Aorta (tissue), 5 donors: Measurements from ENCODE around the gene ERBB2. TPM values are rescaled to one million over a fixed set of nuclear protein-coding genes. Genes with fewer than 3 reads are reported as not detected.

Experiments
- ATAC-seq: fragments of 200-7000 bp; cut with Tn5 transposase; one replicate; pipeline ENCODE4 v1.9.1; 2022; ENCODE audit warnings: moderate library complexity; ENCODE audit not compliant: low FRiP score
- DNase-seq, 2 donors: peaks; one replicate each; pipeline ENCODE4 v3.0.0-alpha.2; 2020
- H3K27ac ChIP-seq, 2 donors: one replicate each; pipeline ENCODE4 v1.5.1; 2013; ENCODE audit warnings: low read length in 2 of 2, mild to moderate bottlenecking in 2 of 2, moderate library complexity in 2 of 2, control low read depth in 1 of 2, inconsistent platforms in 1 of 2, low read depth in 1 of 2
- H3K27me3 ChIP-seq, 2 donors: one replicate each; pipeline ENCODE4 v1.6.1; 2013; ENCODE audit warnings: control low read depth in 1 of 2, low read length in 1 of 2, mild to moderate bottlenecking in 1 of 2, moderate library complexity in 1 of 2; ENCODE audit not compliant: insufficient read depth in 2 of 2, control insufficient read depth in 1 of 2
- H3K36me3 ChIP-seq, 2 donors: one replicate each; pipeline ENCODE4 v1.6.1; 2013; ENCODE audit warnings: control low read depth in 1 of 2, low read length in 1 of 2, mild to moderate bottlenecking in 1 of 2; ENCODE audit not compliant: insufficient read depth in 2 of 2, control insufficient read depth in 1 of 2
- H3K4me1 ChIP-seq, 2 donors: one replicate each; pipeline ENCODE4 v1.6.1; 2013; ENCODE audit warnings: low read length in 2 of 2, control low read depth in 1 of 2, mild to moderate bottlenecking in 1 of 2, moderate library complexity in 1 of 2; ENCODE audit not compliant: insufficient read depth in 2 of 2, control insufficient read depth in 1 of 2
- H3K4me3 ChIP-seq, 2 donors: one replicate each; pipeline ENCODE4 v1.5.1; 2013; ENCODE audit warnings: low read length in 2 of 2, control low read depth in 1 of 2, mild to moderate bottlenecking in 1 of 2
- H3K9me3 ChIP-seq: one replicate; pipeline ENCODE4 v1.6.1; 2013; ENCODE audit warnings: mild to moderate bottlenecking, low read length; ENCODE audit not compliant: control insufficient read depth
- WGBS, 2 donors: extraction: QIAGEN DNeasy Blood & Tissue Kit; methylation state at CpG; one replicate each; pipeline ENCODE4 v1.1.7; 2013; 5-methylcytosine and 5-hydroxymethylcytosine counted together
- intact Hi-C, 2 donors: fragments of 100-400 bp; cut with DNase I; formaldehyde crosslinking; loops; one replicate each; pipeline versions ENCODE4 v1.14.2 to v1.15.0; 2022
- polyA plus RNA-seq, 2 donors: library from polyadenylated mRNA; stranded (reverse); fragments of 200-250 nt; gene quantifications; one replicate each; pipeline ENCODE4 v1.2.3, GENCODE V29; 2013
- total RNA-seq, 2 donors: library from RNA; stranded (reverse); fragmentation: NEBNext Ultra II Directional; extraction: Animal tissue kit (Norgen Biotek cat#: 25700); gene quantifications; one replicate each; pipeline ENCODE4 v1.2.1, GENCODE V29; 2021
- donor health status: healthy with polysubstance abuse.
- donor health status: Bipolar disorder and iron deficiency.
- donor health status: DM: no; HTN: no; CAD: no.
- donor health status: DM: no; HTN: no; CAD: no.
- donor health status: DM: yes; HTN: yes; CAD: no.

Gene ERBB2
- total and polyA plus RNA-seq, 4 donors = 22.7 to 74.0 (median 59.1) TPM

DNA sequence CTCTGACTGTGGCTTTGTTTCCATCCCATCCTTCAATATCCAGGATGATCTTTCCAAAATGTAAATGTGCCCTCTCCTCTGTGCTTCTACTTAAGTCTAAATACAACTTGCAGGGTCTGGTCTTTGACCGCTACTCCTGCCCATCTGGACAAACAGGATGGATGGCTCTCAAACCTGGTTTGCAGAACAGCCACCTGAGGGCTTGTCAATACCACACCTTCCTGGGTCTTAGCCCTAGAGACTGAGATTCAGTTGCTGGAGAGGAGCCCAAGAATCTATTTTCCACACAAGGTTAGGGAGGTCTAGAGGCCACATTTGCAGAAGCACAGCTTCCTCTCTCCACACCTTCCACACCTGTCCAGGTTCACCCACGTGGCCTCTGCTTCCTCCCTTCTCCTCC is 36.0 kb downstream of the ERBB2 start:
- ATAC-seq (no peak), DNase-seq (no peak)
- Histone ChIP-seq H3K27me3 (no peaks in the 10 kb centered on the region), H3K4me3 (no peak overlapping the region), H3K4me1 (no peaks in the 10 kb centered on the region), H3K27ac (no peak overlapping the region), H3K36me3 (no peaks in the 10 kb centered on the region), H3K9me3 (no peaks in the 10 kb centered on the region)
- intact Hi-C loops = no loop called here
- WGBS, 2 donors = 82 to 84% methylated on average over 2 of the region's 2 CpGs

DNA sequence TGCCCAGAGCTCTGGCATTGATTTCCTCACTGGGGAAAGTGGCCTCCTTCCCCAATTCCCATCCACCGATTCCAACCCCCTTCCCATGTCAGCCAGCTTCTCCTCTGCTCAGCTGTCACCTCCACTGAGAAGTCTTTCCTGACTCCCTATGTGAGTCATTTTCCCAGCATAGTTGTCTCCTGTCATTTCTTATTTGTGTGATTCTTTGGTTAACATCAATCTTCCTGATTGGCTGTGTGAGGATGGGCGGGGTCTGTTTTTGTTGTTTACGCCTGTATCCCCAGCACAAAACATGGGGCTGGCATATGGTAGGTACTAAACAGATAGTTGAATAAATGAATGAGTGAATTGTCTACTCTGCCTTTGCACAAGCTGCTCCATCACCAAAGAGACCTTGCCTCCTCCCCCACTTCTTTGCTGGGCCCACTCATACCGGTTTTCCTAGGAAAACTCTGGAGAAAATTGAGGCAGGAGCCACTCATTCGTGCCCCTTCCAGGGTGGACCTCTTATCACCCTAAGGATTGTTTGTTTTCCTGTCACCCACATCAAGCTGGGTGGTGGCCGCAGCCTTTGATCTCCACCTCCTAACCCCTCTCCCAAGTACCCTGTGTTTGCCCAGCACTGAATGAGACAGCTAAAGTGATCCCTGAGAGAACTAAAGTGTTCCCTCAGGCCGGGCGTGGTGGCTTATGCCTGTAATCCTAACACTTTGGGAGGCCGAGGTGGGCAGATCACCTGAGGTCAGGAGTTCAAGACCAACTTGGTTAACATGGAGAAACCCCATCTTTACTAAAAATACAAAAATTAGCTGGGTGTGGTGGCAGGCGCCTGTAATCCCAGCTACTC is 36.7 kb downstream of the ERBB2 start:
- intact Hi-C loops = no loop called here
- ATAC-seq (no peak), DNase-seq (no peak)
- H3K27ac ChIP-seq = no peak overlapping the region
- WGBS, 2 donors = 85 to 89% methylated on average over 10 of the region's 10 CpGs
- no peaks in the 10 kb centered on the region for H3K9me3 ChIP-seq
- no peak overlapping the region for H3K4me3 ChIP-seq
- H3K4me1 ChIP-seq = no peaks in the 10 kb centered on the region
- H3K27me3 ChIP-seq = no peaks in the 10 kb centered on the region
- H3K36me3 ChIP-seq = no peaks in the 10 kb centered on the region

DNA sequence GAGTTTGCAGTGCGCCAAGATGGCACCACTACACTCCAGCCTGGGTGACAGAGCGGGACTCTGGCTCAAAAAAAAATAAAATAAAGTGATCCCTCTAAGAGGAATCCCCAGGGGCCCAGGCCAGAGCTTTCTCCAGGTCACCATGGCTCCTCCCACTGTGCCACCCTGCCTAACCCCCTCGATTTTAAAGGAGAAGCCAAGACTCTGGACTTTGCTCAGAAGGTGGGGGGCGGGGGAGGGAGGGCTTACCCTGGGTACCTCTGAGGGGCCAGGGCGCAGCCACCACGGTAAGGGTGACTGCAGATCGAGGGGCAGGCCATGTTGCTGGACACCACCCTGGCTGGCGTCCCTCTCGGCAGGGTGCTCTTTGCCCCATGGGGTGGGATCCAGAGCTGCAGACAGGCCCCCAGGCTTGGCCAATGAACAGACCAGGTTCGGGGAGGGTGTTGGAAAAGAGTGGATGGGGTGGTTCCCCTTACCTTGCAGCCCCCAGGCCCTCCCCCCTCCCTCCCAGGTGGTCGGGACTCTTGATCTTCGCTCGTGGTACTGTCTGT is 37.4 kb downstream of the ERBB2 start:
- ATAC-seq (no peak), DNase-seq (no peak)
- 63 to 65% methylated on average over 13 of the region's 13 CpGs for WGBS, 2 donors
- Histone ChIP-seq H3K4me3 (no peak overlapping the region), H3K4me1 (no peaks in the 10 kb centered on the region), H3K27ac (no peak overlapping the region), H3K36me3 (no peaks in the 10 kb centered on the region), H3K27me3 (no peaks in the 10 kb centered on the region), H3K9me3 (no peaks in the 10 kb centered on the region)
- intact Hi-C loops = no loop called here

DNA sequence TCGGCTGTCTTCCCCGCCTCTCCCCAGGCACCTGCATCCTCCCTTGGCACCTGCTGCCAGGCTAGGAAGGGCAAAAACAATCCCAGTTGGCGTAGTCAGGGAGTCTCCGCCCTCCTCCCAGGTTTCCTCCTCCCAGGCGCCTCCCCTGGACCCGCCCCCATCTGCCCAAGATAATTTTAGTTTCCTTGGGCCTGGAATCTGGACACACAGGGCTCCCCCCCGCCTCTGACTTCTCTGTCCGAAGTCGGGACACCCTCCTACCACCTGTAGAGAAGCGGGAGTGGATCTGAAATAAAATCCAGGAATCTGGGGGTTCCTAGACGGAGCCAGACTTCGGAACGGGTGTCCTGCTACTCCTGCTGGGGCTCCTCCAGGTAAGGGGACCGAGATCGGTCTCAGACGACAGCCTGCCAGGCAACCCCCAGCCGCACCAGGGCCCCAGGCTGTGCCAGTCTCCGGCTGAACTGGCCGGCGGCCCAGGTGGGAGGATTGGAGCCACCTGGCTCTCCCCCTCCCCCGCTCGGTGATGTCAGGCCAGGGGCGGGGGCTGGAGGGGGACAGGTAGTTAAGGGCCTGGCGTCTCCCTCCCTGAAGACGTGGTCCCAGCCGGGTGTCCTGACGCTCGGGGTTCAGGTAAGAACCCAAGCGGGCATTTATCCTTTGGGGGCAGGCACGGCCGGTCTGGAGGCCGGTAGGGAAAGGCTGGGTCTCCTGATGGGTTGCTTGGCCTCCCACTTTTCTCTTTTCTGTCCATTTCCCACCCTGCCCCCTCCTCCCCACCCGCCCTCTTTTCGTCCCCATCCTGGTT is 38.1 kb downstream of the ERBB2 start, which contains the start of gene GRB7:
Gene GRB7 (plus strand): TSS at position 179 of the 808 bp plus-strand sequence. CDS start 4,364 bp downstream, outside the sequence.
- 6% methylated on average over 33 to 34 of the region's 34 CpGs for WGBS, 2 donors
- DNase-seq (no peak), ATAC-seq (peak; percentile 36)
- Histone ChIP-seq H3K27me3 (no peaks in the 10 kb centered on the region), H3K4me3 (no peak within 1 kb of the TSS), H3K9me3 (no peaks in the 10 kb centered on the region), H3K4me1 (no peaks in the 10 kb centered on the region), H3K27ac (no peak within 1 kb of the TSS), H3K36me3 (no peaks in the 10 kb centered on the region)
- intact Hi-C loops = no loop called here

DNA sequence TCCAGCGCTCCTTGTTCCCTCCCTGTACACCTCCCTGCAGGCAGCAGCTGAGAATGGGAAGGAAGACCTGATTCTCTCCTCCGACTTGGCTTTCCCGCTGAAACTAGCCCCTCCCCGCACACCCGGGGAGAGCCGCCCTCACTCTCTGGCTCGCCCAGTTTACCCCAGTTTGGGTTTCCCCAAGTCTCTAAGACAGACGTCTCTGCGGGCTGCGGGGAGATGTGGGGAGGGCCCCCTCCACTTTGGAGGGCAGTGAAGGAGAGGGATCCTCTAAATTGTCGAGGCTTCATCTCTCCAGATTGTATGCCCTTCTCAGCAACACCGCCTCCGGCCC is 38.7 kb downstream of the ERBB2 start:
- 1 to 2% methylated on average over 12 to 13 of the region's 13 CpGs for WGBS, 2 donors
- Histone ChIP-seq H3K4me3 (no peak overlapping the region), H3K27ac (no peak overlapping the region), H3K9me3 (no peaks in the 10 kb centered on the region), H3K4me1 (no peaks in the 10 kb centered on the region), H3K36me3 (no peaks in the 10 kb centered on the region), H3K27me3 (no peaks in the 10 kb centered on the region)
- DNase-seq (no peak), ATAC-seq (no peak)
- intact Hi-C loops = no loop called here

DNA sequence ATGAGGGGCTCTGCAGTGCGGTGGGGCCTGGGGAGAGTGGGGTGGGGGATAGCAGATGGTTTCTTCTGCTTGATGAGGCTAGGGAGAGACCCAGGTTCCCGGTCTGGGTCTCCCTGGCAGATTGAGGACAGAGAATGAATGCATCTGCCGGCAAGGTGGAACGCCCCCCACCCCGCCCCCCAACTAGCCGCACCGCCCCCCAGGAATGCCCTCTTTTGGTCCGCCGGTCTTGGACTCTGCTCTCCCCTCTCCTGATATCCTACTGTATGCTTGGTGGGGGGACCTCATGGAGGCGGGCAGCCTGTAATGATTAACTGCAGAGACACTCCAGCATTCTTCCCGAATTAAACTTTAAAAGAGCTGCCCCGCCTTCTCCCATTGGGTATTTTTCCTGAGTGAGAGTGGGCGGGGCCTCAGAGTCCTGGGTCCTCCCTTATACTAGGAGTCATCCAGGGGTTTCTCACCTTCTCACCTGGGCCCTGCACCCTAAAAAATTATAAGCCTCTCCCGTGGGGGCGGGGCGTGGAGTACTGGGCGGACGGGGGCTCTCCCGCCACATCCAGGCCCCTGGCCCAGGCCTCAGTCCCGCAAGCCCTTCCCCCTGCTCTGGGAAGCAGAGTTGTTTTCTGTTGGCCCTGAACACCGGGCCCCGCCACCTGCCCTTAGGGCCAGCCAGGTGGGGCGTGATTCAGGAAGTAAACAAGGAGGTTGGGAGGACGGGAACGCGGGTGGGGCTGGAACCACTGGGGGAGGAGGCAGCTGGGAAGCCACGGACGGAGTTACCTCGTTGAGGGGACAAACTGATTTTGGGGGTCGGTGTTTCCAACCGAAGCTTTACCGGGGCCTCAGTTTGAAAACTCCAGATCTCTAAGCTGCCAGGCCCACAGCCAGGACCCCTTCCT is 39.4 kb downstream of the ERBB2 start:
- H3K27ac ChIP-seq = no peak overlapping the region
- no peaks in the 10 kb centered on the region for H3K9me3 ChIP-seq
- 8 to 10% methylated on average over 32 of the region's 32 CpGs for WGBS, 2 donors
- H3K4me3 ChIP-seq = no peak overlapping the region
- peak; percentile 23 for ATAC-seq
- no peaks in the 10 kb centered on the region for H3K27me3 ChIP-seq
- intact Hi-C loops = no loop called here
- no peaks in the 10 kb centered on the region for H3K4me1 ChIP-seq
- peak in 1 of 2 donors; percentile 53 for DNase-seq
- no peaks in the 10 kb centered on the region for H3K36me3 ChIP-seq

DNA sequence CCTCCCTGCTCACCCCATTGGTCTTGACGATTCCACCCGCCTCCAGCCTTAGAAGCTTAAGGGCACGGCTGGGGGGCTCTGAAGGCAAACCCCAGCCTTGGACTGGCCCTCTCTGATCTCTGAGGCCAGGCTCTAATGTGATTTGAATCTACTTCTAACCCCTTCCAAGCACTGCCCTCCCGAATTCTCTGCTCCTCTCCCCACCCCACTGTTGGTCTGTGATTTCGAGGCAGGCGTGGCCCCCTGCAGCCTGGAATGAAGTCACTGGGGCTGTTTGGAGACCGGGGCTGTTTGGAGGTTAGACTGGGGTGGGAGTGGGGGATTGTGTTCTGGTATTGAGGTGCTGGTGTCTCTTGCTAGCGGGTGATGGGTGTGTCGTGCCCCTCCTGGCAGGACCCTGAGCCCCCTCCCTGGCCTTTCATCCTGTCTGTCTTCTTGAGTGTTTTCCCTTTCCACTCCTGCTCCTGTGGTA is 40.1 kb downstream of the ERBB2 start:
- intact Hi-C loops = no loop called here
- ATAC-seq = no peak
- H3K4me1 ChIP-seq = no peaks in the 10 kb centered on the region
- H3K9me3 ChIP-seq = no peaks in the 10 kb centered on the region
- H3K27ac ChIP-seq = no peak overlapping the region
- H3K27me3 ChIP-seq = no peaks in the 10 kb centered on the region
- DNase-seq = no peak
- WGBS, 2 donors = 41 to 49% methylated on average over 9 of the region's 9 CpGs
- H3K36me3 ChIP-seq = no peaks in the 10 kb centered on the region
- no peak overlapping the region for H3K4me3 ChIP-seq
